ENCODE data around the gene ATP1A4.

ATP1A4 gene

GRCh38 chr1:160130486-160130885 lies 20.9 kb upstream of the ATP1A4 start:
- Histone ChIP-seq H3K9ac (ENCODE audit: low read depth in 1 of 2, low read length in 2 of 2) (no peak overlapping the region), H3K36me3 (ENCODE audit: control insufficient read depth in 1 of 2, insufficient read depth in 2 of 2, low read length in 2 of 2) (no peaks in the 10 kb centered on the region), H3K4me1 (ENCODE audit: control insufficient read depth in 1 of 2, insufficient read depth in 2 of 2, low read length in 2 of 2) (peaks cover 2 to 5% of the 10 kb centered on the region in 2 donors), H3K27me3 (ENCODE audit: control insufficient read depth in 1 of 2, insufficient read depth in 2 of 2, low read length in 2 of 2) (no peaks in the 10 kb centered on the region), H3K4me3 (ENCODE audit: low read depth in 1 of 2, low read length in 2 of 2) (no peak overlapping the region), H3K27ac (ENCODE audit: low read depth, low read length) (no peak overlapping the region), H3K9me3 (ENCODE audit: control insufficient read depth in 1 of 2, low read length in 2 of 2) (no peaks in the 10 kb centered on the region)

GRCh38 chr1:160130939-160131338 lies 20.5 kb upstream of the ATP1A4 start:
- no peak overlapping the region for H3K9ac ChIP-seq (ENCODE audit: low read depth in 1 of 2, low read length in 2 of 2)
- no peaks in the 10 kb centered on the region for H3K36me3 ChIP-seq (ENCODE audit: control insufficient read depth in 1 of 2, insufficient read depth in 2 of 2, low read length in 2 of 2)
- H3K4me1 ChIP-seq (ENCODE audit: control insufficient read depth in 1 of 2, insufficient read depth in 2 of 2, low read length in 2 of 2): peaks cover 2 to 5% of the 10 kb centered on the region in 2 donors
- H3K27ac ChIP-seq (ENCODE audit: low read depth, low read length): no peak overlapping the region
- no peaks in the 10 kb centered on the region for H3K27me3 ChIP-seq (ENCODE audit: control insufficient read depth in 1 of 2, insufficient read depth in 2 of 2, low read length in 2 of 2)
- no peak overlapping the region for H3K4me3 ChIP-seq (ENCODE audit: low read depth in 1 of 2, low read length in 2 of 2)
- no peaks in the 10 kb centered on the region for H3K9me3 ChIP-seq (ENCODE audit: control insufficient read depth in 1 of 2, low read length in 2 of 2)

GRCh38 chr1:160131803-160132565 lies 19.4 kb upstream of the ATP1A4 start:
- no peak overlapping the region for H3K9ac ChIP-seq (ENCODE audit: low read depth in 1 of 2, low read length in 2 of 2)
- H3K4me1 ChIP-seq (ENCODE audit: control insufficient read depth in 1 of 2, insufficient read depth in 2 of 2, low read length in 2 of 2): peaks cover 2 to 5% of the 10 kb centered on the region in 2 donors
- no peak overlapping the region for H3K27ac ChIP-seq (ENCODE audit: low read depth, low read length)
- H3K4me3 ChIP-seq (ENCODE audit: low read depth in 1 of 2, low read length in 2 of 2): no peak overlapping the region
- H3K9me3 ChIP-seq (ENCODE audit: control insufficient read depth in 1 of 2, low read length in 2 of 2): no peaks in the 10 kb centered on the region
- H3K36me3 ChIP-seq (ENCODE audit: control insufficient read depth in 1 of 2, insufficient read depth in 2 of 2, low read length in 2 of 2): no peaks in the 10 kb centered on the region
- H3K27me3 ChIP-seq (ENCODE audit: control insufficient read depth in 1 of 2, insufficient read depth in 2 of 2, low read length in 2 of 2): no peaks in the 10 kb centered on the region

GRCh38 chr1:160133990-160134770 lies 17.2 kb upstream of the ATP1A4 start:
- Histone ChIP-seq H3K36me3 (ENCODE audit: control insufficient read depth in 1 of 2, insufficient read depth in 2 of 2, low read length in 2 of 2) (no peaks in the 10 kb centered on the region), H3K4me1 (ENCODE audit: control insufficient read depth in 1 of 2, insufficient read depth in 2 of 2, low read length in 2 of 2) (no peaks in the 10 kb centered on the region), H3K4me3 (ENCODE audit: low read depth in 1 of 2, low read length in 2 of 2) (no peak overlapping the region), H3K9ac (ENCODE audit: low read depth in 1 of 2, low read length in 2 of 2) (no peak overlapping the region), H3K27me3 (ENCODE audit: control insufficient read depth in 1 of 2, insufficient read depth in 2 of 2, low read length in 2 of 2) (no peaks in the 10 kb centered on the region), H3K9me3 (ENCODE audit: control insufficient read depth in 1 of 2, low read length in 2 of 2) (no peaks in the 10 kb centered on the region), H3K27ac (ENCODE audit: low read depth, low read length) (no peak overlapping the region)

- no peaks in the 10 kb centered on the region for H3K36me3 ChIP-seq (ENCODE audit: control insufficient read depth in 1 of 2, insufficient read depth in 2 of 2, low read length in 2 of 2)
Measured at GRCh38 chr1:160134791-160135572, 16.4 kb upstream of the ATP1A4 start.

GRCh38 chr1:160136121-160136925 lies 15.1 kb upstream of the ATP1A4 start:
- Histone ChIP-seq H3K9ac (ENCODE audit: low read depth in 1 of 2, low read length in 2 of 2) (no peak overlapping the region), H3K27me3 (ENCODE audit: control insufficient read depth in 1 of 2, insufficient read depth in 2 of 2, low read length in 2 of 2) (peaks cover 0 to 2% of the 10 kb centered on the region in 2 donors), H3K4me3 (ENCODE audit: low read depth in 1 of 2, low read length in 2 of 2) (no peak overlapping the region), H3K4me1 (ENCODE audit: control insufficient read depth in 1 of 2, insufficient read depth in 2 of 2, low read length in 2 of 2) (no peaks in the 10 kb centered on the region), H3K36me3 (ENCODE audit: control insufficient read depth in 1 of 2, insufficient read depth in 2 of 2, low read length in 2 of 2) (no peaks in the 10 kb centered on the region), H3K27ac (ENCODE audit: low read depth, low read length) (no peak overlapping the region), H3K9me3 (ENCODE audit: control insufficient read depth in 1 of 2, low read length in 2 of 2) (no peaks in the 10 kb centered on the region)

More at GRCh38 chr1:160134791-160135572, 16.4 kb upstream of the ATP1A4 start:
- H3K4me3 ChIP-seq (ENCODE audit: low read depth in 1 of 2, low read length in 2 of 2): no peak overlapping the region
- H3K27ac ChIP-seq (ENCODE audit: low read depth, low read length): no peak overlapping the region
- H3K27me3 ChIP-seq (ENCODE audit: control insufficient read depth in 1 of 2, insufficient read depth in 2 of 2, low read length in 2 of 2): no peaks in the 10 kb centered on the region
- H3K9ac ChIP-seq (ENCODE audit: low read depth in 1 of 2, low read length in 2 of 2): no peak overlapping the region
- H3K4me1 ChIP-seq (ENCODE audit: control insufficient read depth in 1 of 2, insufficient read depth in 2 of 2, low read length in 2 of 2): no peaks in the 10 kb centered on the region
- no peaks in the 10 kb centered on the region for H3K9me3 ChIP-seq (ENCODE audit: control insufficient read depth in 1 of 2, low read length in 2 of 2)

GRCh38 chr1:160136926-160137200 lies 14.5 kb upstream of the ATP1A4 start:
- Histone ChIP-seq H3K4me1 (ENCODE audit: control insufficient read depth in 1 of 2, insufficient read depth in 2 of 2, low read length in 2 of 2) (no peaks in the 10 kb centered on the region), H3K27ac (ENCODE audit: low read depth, low read length) (no peak overlapping the region), H3K9me3 (ENCODE audit: control insufficient read depth in 1 of 2, low read length in 2 of 2) (no peaks in the 10 kb centered on the region)

GRCh38 chr1:160137216-160137862 lies 14.1 kb upstream of the ATP1A4 start:
- H3K4me1 ChIP-seq (ENCODE audit: control insufficient read depth in 1 of 2, insufficient read depth in 2 of 2, low read length in 2 of 2): no peaks in the 10 kb centered on the region
- H3K4me3 ChIP-seq (ENCODE audit: low read depth in 1 of 2, low read length in 2 of 2): no peak overlapping the region
- no peak overlapping the region for H3K9ac ChIP-seq (ENCODE audit: low read depth in 1 of 2, low read length in 2 of 2)
- peaks cover 0 to 2% of the 10 kb centered on the region in 2 donors for H3K27me3 ChIP-seq (ENCODE audit: control insufficient read depth in 1 of 2, insufficient read depth in 2 of 2, low read length in 2 of 2)
- no peak overlapping the region for H3K27ac ChIP-seq (ENCODE audit: low read depth, low read length)
- no peaks in the 10 kb centered on the region for H3K36me3 ChIP-seq (ENCODE audit: control insufficient read depth in 1 of 2, insufficient read depth in 2 of 2, low read length in 2 of 2)
- H3K9me3 ChIP-seq (ENCODE audit: control insufficient read depth in 1 of 2, low read length in 2 of 2): no peaks in the 10 kb centered on the region

More at GRCh38 chr1:160136926-160137200, 14.5 kb upstream of the ATP1A4 start:
- peaks cover 0 to 2% of the 10 kb centered on the region in 2 donors for H3K27me3 ChIP-seq (ENCODE audit: control insufficient read depth in 1 of 2, insufficient read depth in 2 of 2, low read length in 2 of 2)
- no peaks in the 10 kb centered on the region for H3K36me3 ChIP-seq (ENCODE audit: control insufficient read depth in 1 of 2, insufficient read depth in 2 of 2, low read length in 2 of 2)
- H3K9ac ChIP-seq (ENCODE audit: low read depth in 1 of 2, low read length in 2 of 2): no peak overlapping the region
- H3K4me3 ChIP-seq (ENCODE audit: low read depth in 1 of 2, low read length in 2 of 2): no peak overlapping the region

GRCh38 chr1:160139840-160140239 lies 11.6 kb upstream of the ATP1A4 start:
- no peak overlapping the region for H3K27ac ChIP-seq (ENCODE audit: low read depth, low read length)
- peaks cover 0 to 2% of the 10 kb centered on the region in 2 donors for H3K27me3 ChIP-seq (ENCODE audit: control insufficient read depth in 1 of 2, insufficient read depth in 2 of 2, low read length in 2 of 2)
- no peaks in the 10 kb centered on the region for H3K36me3 ChIP-seq (ENCODE audit: control insufficient read depth in 1 of 2, insufficient read depth in 2 of 2, low read length in 2 of 2)
- H3K9ac ChIP-seq (ENCODE audit: low read depth in 1 of 2, low read length in 2 of 2): no peak overlapping the region
- no peaks in the 10 kb centered on the region for H3K4me1 ChIP-seq (ENCODE audit: control insufficient read depth in 1 of 2, insufficient read depth in 2 of 2, low read length in 2 of 2)
- no peak overlapping the region for H3K4me3 ChIP-seq (ENCODE audit: low read depth in 1 of 2, low read length in 2 of 2)
- no peaks in the 10 kb centered on the region for H3K9me3 ChIP-seq (ENCODE audit: control insufficient read depth in 1 of 2, low read length in 2 of 2)

Data from duodenal mucosa (tissue), 2 donors.